Activated naive CD8-positive, alpha-beta T cell treated with anti-CD3 and anti-CD28 coated beads, Interleukin-2, amount 50 U/mL, for 16 hours (primary cell): ENCODE measurements around the gene DCTN3.

Experiments used
- DNase-seq: peaks from one replicate; pipeline ENCODE4 v3.0.0-alpha.2; 2020; ENCODE audit warnings: low read depth, low spot score

DCTN3 gene

GRCh38 chr9:34573599-34574325 lies 46.5 kb downstream of the DCTN3 start:
- no peak for DNase-seq

GRCh38 chr9:34572628-34573027 lies 47.7 kb downstream of the DCTN3 start:
- DNase-seq, result no peak

DNA sequence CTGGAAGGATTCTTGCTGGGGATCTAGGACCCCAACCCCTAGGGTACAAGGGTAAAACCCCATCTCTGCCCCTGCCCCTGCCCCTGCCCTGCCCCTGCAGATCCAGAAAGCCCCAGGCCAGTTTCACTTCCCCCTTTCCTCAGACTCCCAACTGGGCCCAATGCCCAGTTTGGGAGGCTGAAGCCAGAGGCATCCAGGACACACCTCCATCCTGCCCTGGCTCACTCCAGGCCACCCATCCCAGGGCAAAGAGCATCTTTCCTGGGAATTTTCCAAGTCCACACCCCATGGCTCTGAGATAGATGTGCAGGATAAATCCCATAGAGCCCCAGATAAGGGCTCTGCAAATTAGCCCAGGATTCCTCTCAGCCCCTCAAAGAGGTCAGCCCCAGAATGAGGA lies 48.2 kb downstream of the DCTN3 start:
- DNase-seq, result no peak

GRCh38 chr9:34571481-34571810 lies 48.8 kb downstream of the DCTN3 start:
- DNase-seq, result no peak

- no peak for DNase-seq
Observed at GRCh38 chr9:34570809-34571480, 49.4 kb downstream of the DCTN3 start.

DNA sequence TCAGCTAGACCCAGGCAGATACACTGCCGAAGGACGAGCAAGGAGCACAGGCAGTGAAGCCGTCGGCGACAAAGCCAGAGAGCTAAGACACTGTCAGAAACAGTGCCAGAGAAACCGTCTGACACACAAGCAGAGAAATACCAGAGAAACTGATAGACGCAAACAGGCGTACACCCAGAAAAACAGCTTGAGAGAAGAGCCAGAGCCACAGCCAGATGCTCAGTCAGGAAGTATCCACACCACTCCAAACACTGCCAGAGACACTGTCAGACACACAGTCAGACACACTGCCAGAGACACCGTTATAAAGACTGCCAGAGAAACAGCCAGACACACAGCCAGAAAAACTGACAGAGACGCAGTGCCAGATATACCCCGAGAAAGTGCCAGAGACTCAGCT lies 49.9 kb downstream of the DCTN3 start:
- no peak for DNase-seq

- no peak for DNase-seq
Observed at GRCh38 chr9:34568774-34569173, 51.5 kb downstream of the DCTN3 start.

DNA sequence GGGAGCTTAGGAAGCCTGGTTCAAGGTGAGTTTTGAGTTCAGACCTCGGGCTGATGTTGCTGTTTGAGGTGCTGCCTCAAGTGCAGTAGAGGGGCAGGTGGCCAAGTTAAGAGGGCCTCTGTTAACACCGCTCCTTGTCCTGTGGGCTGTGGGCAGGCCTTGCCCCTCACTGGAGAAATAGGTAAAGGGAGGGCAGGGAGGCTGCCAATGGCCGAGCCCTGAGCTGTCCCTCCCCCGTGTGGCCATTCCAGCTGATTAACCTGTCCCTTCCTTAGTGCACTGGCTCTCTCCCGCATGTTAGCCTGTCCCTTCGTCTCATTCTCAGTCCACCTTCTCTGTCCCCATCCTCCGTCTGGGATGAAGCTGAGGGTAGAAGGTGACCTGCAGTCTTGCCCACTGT lies 52.2 kb downstream of the DCTN3 start:
- no peak for DNase-seq

- DNase-seq, result no peak
Observed at GRCh38 chr9:34566972-34567371, 53.3 kb downstream of the DCTN3 start.

DNA sequence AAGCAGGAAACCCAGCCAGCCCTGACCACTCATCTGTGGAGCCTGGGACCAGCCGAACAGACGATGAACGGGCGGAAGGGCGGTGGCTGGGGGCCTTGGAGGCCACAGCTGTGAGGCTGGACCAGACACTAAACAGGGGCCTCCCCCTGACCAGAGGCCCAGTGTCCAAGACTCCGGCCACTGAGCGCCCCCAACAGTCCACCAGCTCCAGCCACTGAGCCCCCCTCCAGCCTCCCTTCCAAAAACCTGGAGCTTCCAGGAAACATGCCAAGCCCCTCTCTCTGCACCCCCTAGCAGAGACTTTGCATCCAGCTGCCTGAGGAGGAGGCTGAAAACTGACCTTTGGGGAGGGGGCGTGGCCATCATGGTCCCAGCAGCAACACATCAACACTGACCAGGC lies 54.0 kb downstream of the DCTN3 start:
- no peak for DNase-seq

- DNase-seq, result no peak
Observed at GRCh38 chr9:34565856-34566255, 54.4 kb downstream of the DCTN3 start.

DNA sequence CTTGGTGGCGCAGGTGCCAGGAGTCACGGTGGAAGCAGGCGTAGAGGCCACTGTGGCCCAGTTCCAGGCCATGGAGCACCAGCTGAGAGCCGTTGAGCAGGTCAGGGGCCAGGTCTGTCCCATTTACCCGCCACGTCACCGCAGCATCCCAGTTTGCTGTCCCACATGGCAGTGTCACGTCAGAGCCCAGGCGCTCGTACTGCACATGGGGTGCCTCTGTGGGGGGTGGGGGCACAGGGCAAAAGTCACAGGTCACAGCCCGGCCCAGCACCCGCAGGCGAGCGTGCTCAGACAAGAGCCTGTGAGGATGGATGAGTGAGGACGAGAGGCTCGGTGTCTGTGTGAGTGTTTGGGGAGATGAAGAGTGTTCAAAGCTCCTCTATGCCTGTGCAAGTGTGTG lies 55.7 kb downstream of the DCTN3 start:
- DNase-seq, result no peak
